Peyer's patch (tissue), 4 donors: ENCODE data around the gene BMPR1A. TPM values are rescaled to one million over a fixed set of nuclear protein-coding genes. Genes with fewer than 3 reads are reported as not detected.
"Not testable (repeated sequence)": the region's sequence is repeated elsewhere in the genome, so short reads cannot be mapped to it uniquely, and the experiment has no call there.

Experiments used
- DNase-seq, 3 donors: peaks; one replicate each; pipeline ENCODE4 v3.0.0-alpha.2; 2017 to 2019
- H3K27ac ChIP-seq, 4 donors: fragments of 200-600 bp; sonication (generic); one replicate each; pipeline ENCODE4 v1.5.1; 2016 to 2019
- H3K27me3 ChIP-seq, 2 donors: fragments of 200-600 bp; sonication (generic); one replicate each; pipeline ENCODE4 v1.5.1; 2019
- H3K36me3 ChIP-seq, 3 donors: fragments of 200-600 bp; sonication (generic); one replicate each; pipeline ENCODE4 v1.5.1; 2016 to 2019
- H3K4me1 ChIP-seq, 4 donors: fragments of 200-600 bp; sonication (generic); one replicate each; pipeline ENCODE4 v1.5.1; 2016 to 2019
- H3K4me3 ChIP-seq, 4 donors: fragments of 200-600 bp; sonication (generic); 1 replicate in 3 of 4; 2 replicates in 1 of 4; pipeline ENCODE4 v1.5.1; 2016 to 2019; ENCODE audit warnings: mild to moderate bottlenecking in 1 of 4
- H3K9me3 ChIP-seq, 4 donors: fragments of 200-600 bp; sonication (generic); one replicate each; pipeline ENCODE4 v1.5.1; 2016 to 2019; ENCODE audit warnings: mild to moderate bottlenecking in 1 of 4
- POLR2A ChIP-seq, 2 donors: fragments of 450-650 bp; IDR thresholded peaks; one replicate each; pipeline ENCODE4 v1.5.1; 2017; ENCODE audit warnings: antibody characterized with exemption in 2 of 2, mild to moderate bottlenecking in 2 of 2, moderate library complexity in 2 of 2
- total RNA-seq, 4 donors: library from RNA; depleted of rRNA; stranded (reverse); fragments of >200 nt; gene quantifications; one replicate each; pipeline ENCODE4 v1.1.0, GENCODE V29; 2016
- TF ChIP-seq, protein P1 (sequence below), 6 experiments: fragments of 450-650 bp in 4 of 6; fragments of 200-600 bp in 2 of 6; sonication (generic) in 1 of 6; IDR thresholded peaks; one replicate each; pipeline ENCODE4 v1.5.1; 2017 to 2019; ENCODE audit warnings: antibody characterized with exemption in 6 of 6, mild to moderate bottlenecking in 3 of 6, moderate library complexity in 1 of 6

Gene BMPR1A
- total RNA-seq, 4 donors from 2014 or later: 17.1 to 40.1 (median 24.9) TPM

GRCh38 chr10:86730227-86730626 lies 26.2 kb upstream of the BMPR1A start:
- Histone ChIP-seq H3K4me3 (no peak overlapping the region), H3K27ac (peak overlapping the region in 2 of 4 donors; percentile 25 to 88), H3K9me3 (no peaks in the 10 kb centered on the region), H3K36me3 (no peaks in the 10 kb centered on the region), H3K27me3 (no peaks in the 10 kb centered on the region), H3K4me1 (peaks cover 0 to 28% (median 0%) of the 10 kb centered on the region in 4 donors)
- DNase-seq: peak in 2 of 3 donors; percentile 71 to 86
- no peak for TF ChIP-seq POLR2A (IDR thresholded peaks at IDR 0.05)
- TF ChIP-seq, protein P1, sequence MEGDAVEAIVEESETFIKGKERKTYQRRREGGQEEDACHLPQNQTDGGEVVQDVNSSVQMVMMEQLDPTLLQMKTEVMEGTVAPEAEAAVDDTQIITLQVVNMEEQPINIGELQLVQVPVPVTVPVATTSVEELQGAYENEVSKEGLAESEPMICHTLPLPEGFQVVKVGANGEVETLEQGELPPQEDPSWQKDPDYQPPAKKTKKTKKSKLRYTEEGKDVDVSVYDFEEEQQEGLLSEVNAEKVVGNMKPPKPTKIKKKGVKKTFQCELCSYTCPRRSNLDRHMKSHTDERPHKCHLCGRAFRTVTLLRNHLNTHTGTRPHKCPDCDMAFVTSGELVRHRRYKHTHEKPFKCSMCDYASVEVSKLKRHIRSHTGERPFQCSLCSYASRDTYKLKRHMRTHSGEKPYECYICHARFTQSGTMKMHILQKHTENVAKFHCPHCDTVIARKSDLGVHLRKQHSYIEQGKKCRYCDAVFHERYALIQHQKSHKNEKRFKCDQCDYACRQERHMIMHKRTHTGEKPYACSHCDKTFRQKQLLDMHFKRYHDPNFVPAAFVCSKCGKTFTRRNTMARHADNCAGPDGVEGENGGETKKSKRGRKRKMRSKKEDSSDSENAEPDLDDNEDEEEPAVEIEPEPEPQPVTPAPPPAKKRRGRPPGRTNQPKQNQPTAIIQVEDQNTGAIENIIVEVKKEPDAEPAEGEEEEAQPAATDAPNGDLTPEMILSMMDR (IDR thresholded peaks at IDR 0.05): no peak

- H3K4me3 ChIP-seq: no peak overlapping the region
- no peaks in the 10 kb centered on the region for H3K36me3 ChIP-seq
- no peaks in the 10 kb centered on the region for H3K9me3 ChIP-seq
- H3K27me3 ChIP-seq: no peaks in the 10 kb centered on the region
- H3K4me1 ChIP-seq: peaks cover 0 to 16% (median 0%) of the 10 kb centered on the region in 4 donors
- TF ChIP-seq POLR2A (IDR thresholded peaks at IDR 0.05): no peak
- TF ChIP-seq, protein P1 (IDR thresholded peaks at IDR 0.05): no peak
- H3K27ac ChIP-seq: peak overlapping the region in 2 of 4 donors; percentile 34 to 88
- DNase-seq: no peak
Observed at GRCh38 chr10:86732771-86733170, 23.6 kb upstream of the BMPR1A start.

GRCh38 chr10:86733260-86733671 lies 23.2 kb upstream of the BMPR1A start:
- H3K4me1 ChIP-seq: peaks cover 0 to 13% (median 0%) of the 10 kb centered on the region in 4 donors
- no peaks in the 10 kb centered on the region for H3K9me3 ChIP-seq
- DNase-seq: no peak
- TF ChIP-seq, protein P1 (IDR thresholded peaks at IDR 0.05): no peak
- no peak for TF ChIP-seq POLR2A (IDR thresholded peaks at IDR 0.05)
- peak overlapping the region in 2 of 4 donors; percentile 41 to 88 for H3K27ac ChIP-seq
- H3K36me3 ChIP-seq: no peaks in the 10 kb centered on the region
- no peaks in the 10 kb centered on the region for H3K27me3 ChIP-seq
- no peak overlapping the region for H3K4me3 ChIP-seq

GRCh38 chr10:86734207-86734988 lies 22.0 kb upstream of the BMPR1A start:
- Histone ChIP-seq H3K27ac (peak overlapping the region in 2 of 4 donors; percentile 41 to 88), H3K4me1 (peaks cover 0 to 13% (median 0%) of the 10 kb centered on the region in 4 donors), H3K27me3 (no peaks in the 10 kb centered on the region), H3K36me3 (no peaks in the 10 kb centered on the region), H3K4me3 (no peak overlapping the region), H3K9me3 (no peaks in the 10 kb centered on the region)
- no peak for TF ChIP-seq POLR2A (IDR thresholded peaks at IDR 0.05)
- TF ChIP-seq, protein P1 (IDR thresholded peaks at IDR 0.05): no peak
- no peak for DNase-seq

DNA sequence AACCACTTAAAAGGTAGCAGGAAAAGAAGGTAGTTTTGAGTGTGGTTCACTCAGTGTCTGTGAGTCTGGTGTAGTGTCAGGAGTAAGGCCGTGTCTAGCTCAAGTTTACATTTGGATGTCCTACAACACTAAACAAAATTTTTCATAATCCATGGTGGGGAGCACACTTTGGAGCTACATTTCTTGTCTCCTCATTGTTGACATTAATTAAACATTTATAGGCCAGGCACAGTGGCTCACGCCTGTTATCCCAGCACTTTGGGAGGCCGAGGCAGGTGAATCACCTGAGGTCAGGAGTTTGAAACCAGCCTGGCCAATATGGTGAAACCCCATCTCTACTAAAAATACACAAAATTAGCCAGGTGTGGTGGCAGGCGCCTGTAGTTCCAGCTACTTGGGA lies 21.1 kb upstream of the BMPR1A start:
- DNase-seq, H3K27me3 ChIP-seq, H3K36me3 ChIP-seq, H3K4me1 ChIP-seq, H3K9me3 ChIP-seq, H3K4me3 ChIP-seq: not testable (repeated sequence)
- peak overlapping the region in 1 of 4 donors; percentile 88 for H3K27ac ChIP-seq

GRCh38 chr10:86742230-86742629 lies 14.2 kb upstream of the BMPR1A start:
- no peak for DNase-seq
- no peak overlapping the region for H3K27ac ChIP-seq
- H3K27me3 ChIP-seq: no peaks in the 10 kb centered on the region
- H3K9me3 ChIP-seq: no peaks in the 10 kb centered on the region
- H3K4me3 ChIP-seq: no peak overlapping the region
- no peaks in the 10 kb centered on the region for H3K4me1 ChIP-seq
- TF ChIP-seq POLR2A (IDR thresholded peaks at IDR 0.05): no peak
- TF ChIP-seq, protein P1 (IDR thresholded peaks at IDR 0.05): no peak
- no peaks in the 10 kb centered on the region for H3K36me3 ChIP-seq
